Cardiac muscle cell (in vitro differentiated cells and primary cell): ENCODE results near the gene ACVR2A. TPM values are rescaled to one million over a fixed set of nuclear protein-coding genes. Genes with fewer than 3 reads are reported as not detected.

Experiments used
- DNase-seq, 2 donors: peaks; one replicate each; pipeline versions ENCODE4 v3.0.0 to v3.0.0-alpha.2; 2010 to 2017; ENCODE audit warnings: low read depth in 1 of 2, low spot score in 1 of 2
- H3K27ac ChIP-seq: fragments of 200-600 bp; sonication (generic); 2 replicates; pipeline ENCODE4 v1.5.1; 2016
- H3K27me3 ChIP-seq: fragments of 200-600 bp; sonication (generic); 2 replicates; pipeline ENCODE4 v1.6.0; 2016; ENCODE audit warnings: control low read depth
- H3K36me3 ChIP-seq: fragments of 200-600 bp; sonication (generic); 2 replicates; pipeline ENCODE4 v1.5.1; 2016; ENCODE audit warnings: control low read depth
- H3K4me1 ChIP-seq: fragments of 200-600 bp; sonication (generic); 2 replicates; pipeline ENCODE4 v1.8.1; 2017; ENCODE audit warnings: low read depth, mild to moderate bottlenecking, mixed run types
- H3K4me3 ChIP-seq: fragments of 200-600 bp; sonication (generic); 2 replicates; pipeline ENCODE4 v1.5.1; 2016; ENCODE audit warnings: mild to moderate bottlenecking
- H3K9me3 ChIP-seq: fragments of 200-600 bp; sonication (generic); 2 replicates; pipeline ENCODE4 v1.5.1; 2017; ENCODE audit warnings: low read depth, mild to moderate bottlenecking, control low read depth
- polyA plus RNA-seq: library from polyadenylated mRNA; unstranded; fragments of >200 nt; fragmentation: Nextera tagmentation; extraction: Ambion mirVana; gene quantifications from 2 replicates; pipeline ENCODE4 v1.2.1, GENCODE V29; 2016
- total RNA-seq: library from RNA; depleted of rRNA; stranded (reverse); fragments of >200 nt; gene quantifications from 2 replicates; pipeline ENCODE4 v1.2.3, GENCODE V29; 2016
- TF ChIP-seq, protein P1 (sequence below): IDR thresholded peaks from 2 replicates; pipeline ENCODE4 v1.5.1; 2012; ENCODE audit warnings: low read depth, mild to moderate bottlenecking, low read length

ACVR2A gene
- total and polyA plus RNA-seq, 2 experiments from 2014 or later = 10.3 to 12.4 TPM

DNA sequence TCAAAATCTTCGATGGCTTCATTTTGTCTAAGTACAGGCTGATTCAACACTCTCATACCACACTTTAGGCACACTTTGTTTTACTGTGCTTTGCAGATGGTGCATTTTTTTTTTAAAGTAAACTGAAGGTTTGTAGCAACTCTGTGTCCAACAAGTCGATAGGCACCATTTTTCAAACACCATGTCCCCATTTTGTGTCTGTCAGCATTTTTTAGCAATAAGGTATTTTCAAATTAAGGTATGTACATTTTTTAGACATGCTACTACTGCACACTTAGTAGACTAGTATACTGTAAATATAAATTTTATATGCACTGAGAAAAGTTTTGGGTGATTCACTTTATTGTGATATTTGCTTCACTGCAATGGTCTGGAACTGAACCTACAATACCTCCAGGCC lies 131.3 kb downstream of the ACVR2A start:
- Histone ChIP-seq H3K36me3 (peaks cover 15% of the 10 kb centered on the region), H3K27me3 (no peaks in the 10 kb centered on the region), H3K4me1 (no peaks in the 10 kb centered on the region), H3K27ac (no peak overlapping the region), H3K4me3 (no peak overlapping the region), H3K9me3 (no peaks in the 10 kb centered on the region)
- TF ChIP-seq, protein P1, sequence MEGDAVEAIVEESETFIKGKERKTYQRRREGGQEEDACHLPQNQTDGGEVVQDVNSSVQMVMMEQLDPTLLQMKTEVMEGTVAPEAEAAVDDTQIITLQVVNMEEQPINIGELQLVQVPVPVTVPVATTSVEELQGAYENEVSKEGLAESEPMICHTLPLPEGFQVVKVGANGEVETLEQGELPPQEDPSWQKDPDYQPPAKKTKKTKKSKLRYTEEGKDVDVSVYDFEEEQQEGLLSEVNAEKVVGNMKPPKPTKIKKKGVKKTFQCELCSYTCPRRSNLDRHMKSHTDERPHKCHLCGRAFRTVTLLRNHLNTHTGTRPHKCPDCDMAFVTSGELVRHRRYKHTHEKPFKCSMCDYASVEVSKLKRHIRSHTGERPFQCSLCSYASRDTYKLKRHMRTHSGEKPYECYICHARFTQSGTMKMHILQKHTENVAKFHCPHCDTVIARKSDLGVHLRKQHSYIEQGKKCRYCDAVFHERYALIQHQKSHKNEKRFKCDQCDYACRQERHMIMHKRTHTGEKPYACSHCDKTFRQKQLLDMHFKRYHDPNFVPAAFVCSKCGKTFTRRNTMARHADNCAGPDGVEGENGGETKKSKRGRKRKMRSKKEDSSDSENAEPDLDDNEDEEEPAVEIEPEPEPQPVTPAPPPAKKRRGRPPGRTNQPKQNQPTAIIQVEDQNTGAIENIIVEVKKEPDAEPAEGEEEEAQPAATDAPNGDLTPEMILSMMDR = no peak
- no peak for DNase-seq

DNA sequence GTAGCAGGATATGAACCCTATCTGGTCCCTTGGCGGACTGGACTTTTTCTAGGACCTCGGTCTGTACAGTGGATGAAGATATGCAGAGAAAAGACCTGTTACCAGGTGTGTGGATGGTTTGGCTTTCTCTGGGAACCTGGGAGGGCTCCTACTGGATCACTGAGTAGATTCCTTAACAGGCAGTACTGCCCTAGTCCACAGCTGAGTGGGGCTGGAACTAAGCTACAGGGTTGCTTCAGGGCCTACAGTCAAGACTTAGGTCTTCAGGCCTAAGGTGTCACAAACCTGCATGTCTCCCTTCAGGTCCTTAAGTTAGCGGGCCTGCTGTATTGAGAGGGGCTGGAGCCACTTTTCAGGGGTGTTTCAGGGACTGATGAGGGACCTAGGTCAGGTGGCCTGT lies 132.8 kb downstream of the ACVR2A start:
- no peak overlapping the region for H3K4me3 ChIP-seq
- no peak for DNase-seq
- H3K27me3 ChIP-seq = no peaks in the 10 kb centered on the region
- no peak overlapping the region for H3K27ac ChIP-seq
- no peaks in the 10 kb centered on the region for H3K4me1 ChIP-seq
- TF ChIP-seq, protein P1 = no peak
- H3K9me3 ChIP-seq = no peaks in the 10 kb centered on the region
- peaks cover 5% of the 10 kb centered on the region for H3K36me3 ChIP-seq

Other genes starting within 250 kb of the ACVR2A start
- gene ORC4, start 175.7 kb downstream of the ACVR2A start, total RNA-seq = 72.6 and 116 TPM in 2 replicates
- 44.0 and 56.3 TPM in 2 replicates for gene ORC4, start 175.7 kb downstream of the ACVR2A start, polyA plus RNA-seq
- gene MBD5, start 176.1 kb downstream of the ACVR2A start, total RNA-seq = 17.7 and 44.5 TPM in 2 replicates
- 45.6 and 51.4 TPM in 2 replicates for gene MBD5, start 176.1 kb downstream of the ACVR2A start, polyA plus RNA-seq